ENCODE data around the gene PRDM16. TPM values are rescaled to one million over a fixed set of nuclear protein-coding genes. Genes with fewer than 3 reads are reported as not detected.

The PRDM16 gene
- total RNA-seq, 1 experiment from 2014 or later: 6.1 TPM

GRCh38 chr1:3197781-3198316 lies 128.8 kb downstream of the PRDM16 start:
- Histone ChIP-seq H3K36me3 (ENCODE audit: control insufficient read depth in 1 of 2, insufficient read depth in 2 of 2, low read length in 2 of 2) (no peaks in the 10 kb centered on the region), H3K9ac (ENCODE audit: low read length) (no peak overlapping the region), H3K9me3 (ENCODE audit: control insufficient read depth in 1 of 2, insufficient read depth in 1 of 2, low read depth in 1 of 2, low read length in 2 of 2) (no peaks in the 10 kb centered on the region), H4K20me1 (ENCODE audit: insufficient read depth) (no peaks in the 10 kb centered on the region), H3K27ac (ENCODE audit: low read depth, low read length) (no peak overlapping the region), H3K27me3 (ENCODE audit: insufficient read depth, low read length) (no peaks in the 10 kb centered on the region), H3K4me1 (ENCODE audit: control insufficient read depth in 1 of 2, insufficient read depth in 2 of 2, low read length in 2 of 2) (peaks cover 0 to under 1% of the 10 kb centered on the region in 2 experiments; a peak in 1 of 4 replicates), H3K79me2 (ENCODE audit: insufficient read depth, low read length) (no peaks in the 10 kb centered on the region), H3K4me3 (replicated peaks in 1 of 2; ENCODE audit: low read depth in 1 of 2, low read length in 2 of 2) (no peak overlapping the region), H3K4me2 (ENCODE audit: low read length) (no peak overlapping the region), H3K9me2 (ENCODE audit: insufficient read depth) (no peaks in the 10 kb centered on the region), H2AFZ (ENCODE audit: low read depth, low read length, poor library complexity, severe bottlenecking) (no peak overlapping the region)
- CTCF ChIA-PET: no interaction called here
- POLR2A ChIA-PET: no interaction called here
- RAD21 ChIA-PET (ENCODE audit: low non-redundant PET in 1 of 2, low total read pairs in 2 of 2, uncharacterized antibody in 2 of 2, unreplicated experiment in 2 of 2): no interaction called here
- no TSS peak for BruUV-seq (replicated peaks)
- intact Hi-C loops (cut with micrococcal nuclease): no loop called here
- TF ChIP-seq SRF (IDR thresholded peaks at IDR 0.05; ENCODE audit: low read depth) (no peak), RAD21 (IDR thresholded peaks at IDR 0.05; ENCODE audit: low read depth) (no peak), REST (IDR thresholded peaks at IDR 0.05; ENCODE audit: low read depth) (no peak), ATF3 (IDR thresholded peaks at IDR 0.05) (no peak), ELF1 (IDR thresholded peaks at IDR 0.05; ENCODE audit: borderline replicate concordance, low read depth) (no peak), POLR2AphosphoS5 (IDR thresholded peaks at IDR 0.05; ENCODE audit: low read depth, low read length) (no peak), ZFX (IDR thresholded peaks at IDR 0.05) (no peak), EZH2phosphoT487 (IDR thresholded peaks at IDR 0.05; ENCODE audit: borderline replicate concordance) (no peak)
- DNase-seq (ENCODE audit: low read depth, low spot score) (no peak), ATAC-seq (no peak)
